Stomach (tissue), 9 donors: ENCODE data around the gene S100A4. TPM values are rescaled to one million over a fixed set of nuclear protein-coding genes. Genes with fewer than 3 reads are reported as not detected.

Source experiments
- DNase-seq, 2 donors: peaks; one replicate each; pipeline versions ENCODE4 v3.0.0 to v3.0.0-alpha.2; 2013 to 2019
- H3K27ac ChIP-seq, 5 donors: fragments of 200-600 bp in 4 of 5; sonication (generic) in 4 of 5; one replicate each; pipeline ENCODE4 v1.5.1; 2013 to 2019; ENCODE audit warnings: mild to moderate bottlenecking in 1 of 5, moderate library complexity in 1 of 5
- H3K27me3 ChIP-seq, 3 donors: fragments of 200-600 bp; sonication (generic); one replicate each; pipeline ENCODE4 v1.5.1; 2017 to 2019; ENCODE audit warnings: mixed run types in 1 of 3
- H3K36me3 ChIP-seq, 4 donors: fragments of 200-600 bp; sonication (generic); 1 replicate in 3 of 4; 2 replicates in 1 of 4; pipeline ENCODE4 v1.5.1; 2016 to 2019
- H3K4me1 ChIP-seq, 4 donors: fragments of 200-600 bp; sonication (generic); one replicate each; pipeline ENCODE4 v1.5.1; 2016 to 2019
- H3K4me3 ChIP-seq, 4 donors: fragments of 200-600 bp; sonication (generic) in 3 of 4; one replicate each; pipeline ENCODE4 v1.5.1; 2016 to 2019; ENCODE audit warnings: mild to moderate bottlenecking in 1 of 4
- H3K9me3 ChIP-seq, 4 donors: fragments of 200-600 bp; sonication (generic); one replicate each; pipeline ENCODE4 v1.5.1; 2016 to 2019
- EP300 ChIP-seq: sonication (generic); formaldehyde crosslinking; IDR thresholded peaks from one replicate; pipeline ENCODE4 v1.6.1; 2017; ENCODE audit warnings: antibody characterized with exemption
- POLR2A ChIP-seq, 4 donors: fragments of 450-650 bp; IDR thresholded peaks; one replicate each; pipeline ENCODE4 v1.6.1; 2016; ENCODE audit warnings: antibody characterized with exemption in 4 of 4, control low read depth in 2 of 4, mild to moderate bottlenecking in 1 of 4, moderate library complexity in 1 of 4
- POLR2AphosphoS5 ChIP-seq, 3 donors: sonication (generic); formaldehyde crosslinking; IDR thresholded peaks; one replicate each; pipeline ENCODE4 v1.6.1; 2016; ENCODE audit warnings: antibody characterized with exemption in 3 of 3
- WGBS, 5 donors: extraction: QIAGEN DNeasy Blood & Tissue Kit in 3 of 5; methylation state at CpG; one replicate each; pipeline versions ENCODE4 v1.1.5 to v1.1.7; 2013 to 2018; 5-methylcytosine and 5-hydroxymethylcytosine counted together
- intact Hi-C: fragments of 100-400 bp; cut with DNase I; formaldehyde crosslinking; loops from one replicate; pipeline ENCODE4 v1.15.1; 2023; ENCODE audit warnings: low total_unique reads
- polyA plus RNA-seq, 3 donors: library from polyadenylated mRNA; stranded (reverse); fragments of 200-250 nt; gene quantifications; one replicate each; pipeline ENCODE4 v1.2.3, GENCODE V29; 2013
- total RNA-seq, 5 donors: library from RNA; depleted of rRNA; stranded (reverse); fragments of >200 nt; gene quantifications; one replicate each; pipeline versions ENCODE4 v1.1.0 to v1.2.3, GENCODE V29; 2014 to 2016
- TF ChIP-seq, protein P1 (sequence below), 7 experiments: fragments of 450-650 bp in 4 of 7; fragments of 200-600 bp in 3 of 7; sonication (generic) in 3 of 7; IDR thresholded peaks; one replicate each; pipeline ENCODE4 v1.5.1; 2016 to 2019; ENCODE audit warnings: antibody characterized with exemption in 7 of 7, control low read depth in 2 of 7, mild to moderate bottlenecking in 1 of 7
- donor health status: healthy with polysubstance abuse.
- donor health status: Bipolar disorder and iron deficiency.
- donor health status: healthy.

The S100A4 gene
- total and polyA plus RNA-seq, 8 donors, result 9.9 to 541 (median 40.1) TPM

DNA sequence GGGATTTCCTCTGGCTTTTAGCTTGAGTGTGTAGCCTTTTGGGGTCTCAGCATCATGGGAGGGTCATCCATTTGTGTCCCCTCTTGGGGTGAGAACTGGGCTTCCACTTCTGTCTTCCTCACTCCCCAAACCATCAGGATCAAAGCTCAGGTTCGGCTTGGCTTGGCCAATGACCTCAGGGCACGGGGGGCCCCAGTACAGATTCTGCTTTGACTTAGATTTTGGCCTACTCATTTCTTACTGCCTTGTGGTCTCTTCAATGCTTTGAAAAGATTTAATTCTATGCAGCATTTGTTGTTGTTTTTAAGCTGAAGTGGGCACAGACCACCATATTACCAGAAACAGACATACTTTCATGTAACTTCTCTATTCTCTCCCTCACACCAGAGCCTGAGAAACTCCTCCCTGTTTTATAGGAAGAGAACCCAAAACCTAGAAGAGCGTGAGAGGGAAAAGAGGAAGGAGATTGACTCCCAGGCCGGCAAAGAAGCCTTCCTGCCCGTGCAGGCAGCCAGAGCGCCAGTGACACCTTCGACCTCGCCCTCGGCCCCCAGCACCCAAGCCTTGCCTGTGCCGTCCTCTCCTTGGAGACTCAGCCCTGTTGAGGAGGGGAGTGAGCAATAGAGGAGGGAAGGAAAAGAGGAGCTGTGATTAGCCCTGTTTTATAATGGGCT, 5.4 kb upstream of the S100A4 start:
- H3K4me3 ChIP-seq, result no peak overlapping the region
- no peak for TF ChIP-seq POLR2AphosphoS5 (IDR thresholded peaks at IDR 0.05)
- TF ChIP-seq, protein P1, sequence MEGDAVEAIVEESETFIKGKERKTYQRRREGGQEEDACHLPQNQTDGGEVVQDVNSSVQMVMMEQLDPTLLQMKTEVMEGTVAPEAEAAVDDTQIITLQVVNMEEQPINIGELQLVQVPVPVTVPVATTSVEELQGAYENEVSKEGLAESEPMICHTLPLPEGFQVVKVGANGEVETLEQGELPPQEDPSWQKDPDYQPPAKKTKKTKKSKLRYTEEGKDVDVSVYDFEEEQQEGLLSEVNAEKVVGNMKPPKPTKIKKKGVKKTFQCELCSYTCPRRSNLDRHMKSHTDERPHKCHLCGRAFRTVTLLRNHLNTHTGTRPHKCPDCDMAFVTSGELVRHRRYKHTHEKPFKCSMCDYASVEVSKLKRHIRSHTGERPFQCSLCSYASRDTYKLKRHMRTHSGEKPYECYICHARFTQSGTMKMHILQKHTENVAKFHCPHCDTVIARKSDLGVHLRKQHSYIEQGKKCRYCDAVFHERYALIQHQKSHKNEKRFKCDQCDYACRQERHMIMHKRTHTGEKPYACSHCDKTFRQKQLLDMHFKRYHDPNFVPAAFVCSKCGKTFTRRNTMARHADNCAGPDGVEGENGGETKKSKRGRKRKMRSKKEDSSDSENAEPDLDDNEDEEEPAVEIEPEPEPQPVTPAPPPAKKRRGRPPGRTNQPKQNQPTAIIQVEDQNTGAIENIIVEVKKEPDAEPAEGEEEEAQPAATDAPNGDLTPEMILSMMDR (IDR thresholded peaks at IDR 0.05), result no peak
- no peaks in the 10 kb centered on the region for H3K27me3 ChIP-seq
- 76 to 91% (median 86%) methylated on average over 10 of the region's 10 CpGs for WGBS, 5 donors
- no peak for DNase-seq
- H3K9me3 ChIP-seq, result no peaks in the 10 kb centered on the region
- intact Hi-C loops, result no loop called here
- H3K4me1 ChIP-seq, result peaks cover 31 to 58% (median 47%) of the 10 kb centered on the region in 4 donors
- peak overlapping the region in 1 of 5 donors; percentile 70 for H3K27ac ChIP-seq
- H3K36me3 ChIP-seq, result no peaks in the 10 kb centered on the region

DNA sequence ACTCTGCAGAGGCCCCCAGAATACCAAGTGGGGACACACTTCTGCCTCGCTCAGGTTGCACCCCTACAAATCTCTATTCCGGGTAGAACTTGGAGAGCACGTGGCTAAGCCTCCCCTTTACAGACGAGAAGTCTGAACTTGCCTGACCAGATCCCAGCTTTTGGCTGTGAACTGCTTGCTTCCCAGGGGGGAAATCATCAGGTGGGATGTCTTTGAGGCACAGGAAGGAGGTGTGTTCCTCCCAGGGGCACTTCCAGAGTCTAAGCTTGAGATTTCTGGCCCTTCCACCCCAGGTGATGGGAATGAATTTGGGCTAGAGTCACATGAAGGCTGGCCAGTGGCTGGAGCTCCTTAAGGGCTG, 4.8 kb upstream of the S100A4 start:
- Histone ChIP-seq H3K4me3 (no peak overlapping the region), H3K9me3 (no peaks in the 10 kb centered on the region)
- WGBS, 5 donors, result 87 to 95% (median 95%) methylated on average over 4 of the region's 4 CpGs

DNA sequence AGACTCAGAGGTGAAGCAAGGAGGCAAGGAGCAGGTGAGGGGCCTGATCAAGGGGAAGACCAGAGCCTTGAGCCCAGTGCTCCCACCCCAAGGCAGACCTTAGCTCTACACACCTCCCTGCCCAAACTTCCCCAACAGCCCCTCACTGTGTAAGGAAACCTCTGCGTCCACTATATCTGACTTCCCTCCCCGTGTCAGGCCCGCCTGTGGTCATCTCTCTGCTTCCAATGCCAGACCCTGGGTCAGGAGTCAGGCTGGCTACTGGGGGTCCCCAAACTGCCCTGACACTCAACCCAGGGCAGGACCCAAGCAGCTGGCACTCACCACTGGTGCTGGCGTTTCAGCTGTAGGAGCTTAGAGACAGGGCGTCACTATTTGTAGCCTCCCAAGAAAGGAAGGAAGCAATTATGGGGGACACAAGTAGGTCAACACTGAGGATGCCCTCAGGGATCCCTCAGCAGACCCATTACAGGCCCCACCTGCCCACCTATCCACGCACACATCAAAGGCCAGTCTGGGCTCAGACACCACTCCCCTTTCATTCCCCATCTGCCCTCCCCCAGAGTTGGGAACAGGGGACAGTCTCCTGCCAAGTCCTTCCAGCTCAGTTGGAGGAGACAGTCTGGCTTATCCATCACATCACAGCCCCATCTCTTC, 4.3 kb upstream of the S100A4 start:
- peak in 1 of 2 donors; percentile 3 for DNase-seq
- TF ChIP-seq, protein P1 (IDR thresholded peaks at IDR 0.05), result no peak
- TF ChIP-seq EP300, result no peak
- no peak for TF ChIP-seq POLR2A (IDR thresholded peaks at IDR 0.05)
- no peak for TF ChIP-seq POLR2AphosphoS5 (IDR thresholded peaks at IDR 0.05)
- no peaks in the 10 kb centered on the region for H3K36me3 ChIP-seq
- intact Hi-C loops, result no loop called here
- peaks cover 42 to 69% (median 58%) of the 10 kb centered on the region in 4 donors for H3K4me1 ChIP-seq
- no peak overlapping the region for H3K4me3 ChIP-seq
- peak overlapping the region in 4 of 5 donors; percentile 49 to 70 (median 56) for H3K27ac ChIP-seq
- no peaks in the 10 kb centered on the region for H3K9me3 ChIP-seq
- 82 to 92% (median 83%) methylated on average over 2 to 6 of the region's 6 CpGs for WGBS, 5 donors
- H3K27me3 ChIP-seq, result no peaks in the 10 kb centered on the region

More for the DNA sequence above, 4.8 kb upstream of the S100A4 start:
- peaks cover 37 to 64% (median 53%) of the 10 kb centered on the region in 4 donors for H3K4me1 ChIP-seq
- intact Hi-C loops, result no loop called here
- no peaks in the 10 kb centered on the region for H3K36me3 ChIP-seq
- DNase-seq, result peak in 1 of 2 donors; percentile 3
- peak overlapping the region in 1 of 5 donors; percentile 70 for H3K27ac ChIP-seq
- H3K27me3 ChIP-seq, result no peaks in the 10 kb centered on the region
- TF ChIP-seq EP300, result no peak
- no peak for TF ChIP-seq POLR2AphosphoS5 (IDR thresholded peaks at IDR 0.05)
- TF ChIP-seq POLR2A (IDR thresholded peaks at IDR 0.05), result no peak
- TF ChIP-seq, protein P1 (IDR thresholded peaks at IDR 0.05), result no peak

DNA sequence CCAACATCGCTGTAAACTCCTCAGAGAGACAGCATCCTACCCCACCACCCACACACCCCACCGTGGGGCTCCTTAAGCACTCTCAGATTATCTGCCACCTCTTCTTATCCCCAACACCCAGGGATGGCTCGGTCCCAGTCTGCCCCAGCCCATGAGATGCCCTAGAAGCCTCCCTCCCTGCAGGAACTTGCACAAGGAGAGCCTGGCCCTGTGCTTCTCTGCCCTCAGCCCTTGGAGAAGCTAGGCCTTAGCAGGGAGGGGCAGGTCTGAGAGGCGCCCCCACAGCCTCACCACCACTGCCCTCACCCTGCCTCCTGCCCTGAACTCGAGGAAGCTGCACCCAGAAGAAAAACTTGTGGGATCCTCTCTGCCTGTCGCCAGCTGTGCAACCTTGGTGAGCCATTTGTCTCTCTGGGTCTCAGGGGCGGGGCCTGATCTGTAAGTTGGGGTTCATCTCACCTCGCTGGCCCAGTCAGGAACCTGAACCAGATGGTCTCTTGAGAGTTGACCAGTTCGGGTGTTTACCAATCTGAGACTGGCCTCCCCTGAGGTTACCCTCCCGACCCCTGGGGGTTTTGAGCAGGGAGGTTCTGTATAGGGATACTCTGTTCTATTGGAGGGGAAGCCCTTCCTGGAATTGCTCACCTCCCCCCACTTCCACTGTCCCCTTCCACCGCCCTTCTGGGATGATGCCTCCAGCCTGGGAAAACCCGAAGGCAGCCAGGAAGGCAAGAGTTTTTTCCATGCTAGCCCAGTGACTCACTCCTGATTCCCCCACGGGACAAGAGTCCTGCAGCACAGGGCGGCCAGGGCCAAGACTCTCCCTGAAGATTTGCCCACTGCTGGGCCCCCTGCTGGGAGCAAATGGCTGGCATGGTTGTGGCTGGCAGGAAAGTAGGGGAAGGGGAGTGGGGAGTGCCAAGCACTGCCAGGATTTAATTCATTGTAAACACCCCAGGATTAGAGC, 3.4 kb upstream of the S100A4 start, which contains the start of gene S100A3:
Gene S100A3, minus strand, starts transcription at position 537 of the 967 bp plus-strand sequence. CDS start 773 bp downstream, outside the sequence.
- Histone ChIP-seq H3K27me3 (no peaks in the 10 kb centered on the region), H3K36me3 (no peaks in the 10 kb centered on the region), H3K4me1 (peaks cover 51 to 72% (median 61%) of the 10 kb centered on the region in 4 donors), H3K27ac (peak within 1 kb of the TSS; percentile 13 to 70 (median 49)), H3K4me3 (no peak within 1 kb of the TSS), H3K9me3 (no peaks in the 10 kb centered on the region)
- intact Hi-C loops, result no loop called here
- 62 to 73% (median 64%) methylated on average over 13 to 14 of the region's 14 CpGs for WGBS, 5 donors
- TF ChIP-seq, protein P1 (IDR thresholded peaks at IDR 0.05), result no peak
- TF ChIP-seq POLR2AphosphoS5 (IDR thresholded peaks at IDR 0.05), result peak in 1 of 3 donors; percentile 70
- TF ChIP-seq POLR2A (IDR thresholded peaks at IDR 0.05), result no peak
- TF ChIP-seq EP300, result peak; percentile 33
- peak; percentile 35 to 62 for DNase-seq
